Caki2 (cell line): ENCODE measurements around the gene CAB39L. TPM values are rescaled to one million over a fixed set of nuclear protein-coding genes. Genes with fewer than 3 reads are reported as not detected.

Experiments
- DNase-seq: peaks from one replicate; pipeline ENCODE4 v3.0.0-alpha.2; 2015; ENCODE audit warnings: low read depth
- in situ Hi-C: cut with HindIII; loops from 2 replicates; pipeline ENCODE4 v1.10.0; 2016; ENCODE audit warnings: low sequenced_read_pairs, low pct_unique_long_range_greater_than_20kb, mixed read lengths
- total RNA-seq: library from RNA; depleted of rRNA; stranded (reverse); fragments of >200 nt; shearing (Covaris generic); gene quantifications from 2 replicates; pipeline ENCODE4 v1.2.3, GENCODE V29; 2014; ENCODE audit warnings: low replicate concordance

Gene CAB39L
- total RNA-seq, 1 experiment from 2014 or later, result 11.9 TPM

GRCh38 chr13:49409008-49409407 is 34.9 kb downstream of the CAB39L start:
- in situ Hi-C loops, result no loop called here
- DNase-seq, result no peak

GRCh38 chr13:49407936-49408335 is 35.9 kb downstream of the CAB39L start:
- in situ Hi-C loops, result no loop called here
- no peak for DNase-seq

- no peak for DNase-seq
Observed at GRCh38 chr13:49407068-49407467, 36.8 kb downstream of the CAB39L start.

GRCh38 chr13:49404703-49405020 is 39.2 kb downstream of the CAB39L start:
- in situ Hi-C loops, result no loop called here
- DNase-seq, result no peak

More at GRCh38 chr13:49407068-49407467, 36.8 kb downstream of the CAB39L start:
- in situ Hi-C loops, result no loop called here

GRCh38 chr13:49403996-49404702 is 39.7 kb downstream of the CAB39L start:
- in situ Hi-C loops, result no loop called here

GRCh38 chr13:49400755-49401659 is 42.9 kb downstream of the CAB39L start:
- in situ Hi-C loops, result no loop called here
- DNase-seq, result no peak

More at GRCh38 chr13:49403996-49404702, 39.7 kb downstream of the CAB39L start:
- DNase-seq, result no peak

GRCh38 chr13:49399801-49400472 is 43.9 kb downstream of the CAB39L start:
- no peak for DNase-seq
- in situ Hi-C loops, result no loop called here

- in situ Hi-C loops, result no loop called here
- no peak for DNase-seq
Observed at GRCh38 chr13:49395878-49396380, 47.9 kb downstream of the CAB39L start.

GRCh38 chr13:49395451-49395865 is 48.4 kb downstream of the CAB39L start:
- in situ Hi-C loops, result no loop called here
- DNase-seq, result no peak

GRCh38 chr13:49388091-49388635 is 55.7 kb downstream of the CAB39L start:
- in situ Hi-C loops, result no loop called here
- DNase-seq, result no peak

- no peak for DNase-seq
- in situ Hi-C loops, result no loop called here
Observed at GRCh38 chr13:49386664-49387063, 57.2 kb downstream of the CAB39L start.

- DNase-seq, result no peak
- in situ Hi-C loops, result no loop called here
Observed at GRCh38 chr13:49376121-49376520, 67.7 kb downstream of the CAB39L start.

- in situ Hi-C loops, result no loop called here
- DNase-seq, result peak; percentile 41
Observed at GRCh38 chr13:49374585-49375290, 69.1 kb downstream of the CAB39L start.

GRCh38 chr13:49373716-49374115 is 70.1 kb downstream of the CAB39L start:
- DNase-seq, result no peak
- in situ Hi-C loops, result no loop called here

- DNase-seq, result peak; percentile 2
- in situ Hi-C loops, result no loop called here
Observed at GRCh38 chr13:49371943-49372613, 71.8 kb downstream of the CAB39L start.

GRCh38 chr13:49370371-49370770 is 73.5 kb downstream of the CAB39L start:
- in situ Hi-C loops, result no loop called here
- no peak for DNase-seq

GRCh38 chr13:49369866-49370265 is 74.0 kb downstream of the CAB39L start:
- DNase-seq, result no peak
- in situ Hi-C loops, result no loop called here
